ENCODE results near the gene DCDC2C.

Gene DCDC2C

DNA sequence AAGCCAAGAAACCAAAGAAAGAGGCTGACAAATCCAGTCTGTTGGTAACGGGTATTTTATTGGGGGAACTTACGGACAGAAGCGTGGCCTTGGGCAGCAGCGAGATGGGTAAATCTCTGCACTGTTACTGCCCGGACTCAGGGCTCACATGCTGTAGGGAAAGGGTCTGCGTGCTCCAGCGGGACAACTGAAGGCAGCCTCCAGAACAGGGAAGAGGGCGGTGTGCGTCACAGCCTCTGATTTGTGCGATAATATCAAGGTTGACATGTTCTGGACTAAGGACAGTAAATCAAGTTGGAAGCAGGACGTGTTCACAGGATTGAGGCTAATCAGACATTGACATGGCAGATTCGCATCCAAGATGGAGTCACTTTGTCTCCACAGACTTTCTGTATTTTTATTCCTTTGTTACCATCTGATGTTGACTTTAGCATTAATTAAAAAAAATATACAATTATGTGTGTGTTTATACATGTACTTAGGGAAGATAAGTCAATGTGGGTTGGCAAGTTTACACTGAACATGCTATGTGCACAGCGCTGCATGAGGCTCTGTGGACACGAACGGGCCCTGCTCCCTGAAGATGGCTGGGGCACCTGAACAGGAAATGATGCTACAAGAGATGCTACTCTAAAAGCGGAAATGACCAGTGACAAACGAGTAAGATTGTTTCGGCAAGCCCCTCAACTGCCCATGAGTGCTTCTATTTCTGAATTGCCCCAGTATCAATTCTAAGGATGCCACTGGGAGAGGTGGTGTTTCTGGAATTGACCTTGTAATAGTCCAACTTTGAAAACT is 22.6 kb upstream of the DCDC2C start:
- H3K4me3 ChIP-seq (replicated peaks in 1 of 2; ENCODE audit: low read depth in 2 of 2, low read length in 2 of 2) = no peak overlapping the region
- TF ChIP-seq, protein P1, sequence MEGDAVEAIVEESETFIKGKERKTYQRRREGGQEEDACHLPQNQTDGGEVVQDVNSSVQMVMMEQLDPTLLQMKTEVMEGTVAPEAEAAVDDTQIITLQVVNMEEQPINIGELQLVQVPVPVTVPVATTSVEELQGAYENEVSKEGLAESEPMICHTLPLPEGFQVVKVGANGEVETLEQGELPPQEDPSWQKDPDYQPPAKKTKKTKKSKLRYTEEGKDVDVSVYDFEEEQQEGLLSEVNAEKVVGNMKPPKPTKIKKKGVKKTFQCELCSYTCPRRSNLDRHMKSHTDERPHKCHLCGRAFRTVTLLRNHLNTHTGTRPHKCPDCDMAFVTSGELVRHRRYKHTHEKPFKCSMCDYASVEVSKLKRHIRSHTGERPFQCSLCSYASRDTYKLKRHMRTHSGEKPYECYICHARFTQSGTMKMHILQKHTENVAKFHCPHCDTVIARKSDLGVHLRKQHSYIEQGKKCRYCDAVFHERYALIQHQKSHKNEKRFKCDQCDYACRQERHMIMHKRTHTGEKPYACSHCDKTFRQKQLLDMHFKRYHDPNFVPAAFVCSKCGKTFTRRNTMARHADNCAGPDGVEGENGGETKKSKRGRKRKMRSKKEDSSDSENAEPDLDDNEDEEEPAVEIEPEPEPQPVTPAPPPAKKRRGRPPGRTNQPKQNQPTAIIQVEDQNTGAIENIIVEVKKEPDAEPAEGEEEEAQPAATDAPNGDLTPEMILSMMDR (IDR thresholded peaks at IDR 0.05; ENCODE audit: low read depth, low read length) = no peak

DNA sequence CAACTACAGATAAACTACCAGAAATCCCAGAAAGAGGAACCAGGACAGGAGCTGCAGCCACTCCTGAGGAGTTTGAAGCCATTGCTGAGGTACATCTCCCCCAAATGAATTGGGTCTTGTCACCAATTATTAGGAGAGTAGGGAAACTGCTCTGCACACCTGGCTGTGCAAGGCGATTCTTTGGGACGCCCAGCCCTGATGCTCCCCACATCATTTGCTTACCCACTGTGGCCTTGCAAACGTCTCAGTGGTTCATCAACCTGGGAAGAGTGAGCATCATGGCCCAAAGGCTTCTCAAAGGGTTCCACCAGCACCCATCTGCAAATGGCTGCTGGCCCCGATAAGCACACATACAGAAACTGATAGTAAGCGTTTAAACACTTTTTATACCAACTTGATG is 21.8 kb upstream of the DCDC2C start:
- TF ChIP-seq, protein P1 (IDR thresholded peaks at IDR 0.05; ENCODE audit: low read depth, low read length) = no peak
- no peak overlapping the region for H3K4me3 ChIP-seq (replicated peaks in 1 of 2; ENCODE audit: low read depth in 2 of 2, low read length in 2 of 2)
- no peak for DNase-seq (ENCODE audit: low read depth in 2 of 2)

More for the DNA sequence above, 22.6 kb upstream of the DCDC2C start:
- no peak for DNase-seq (ENCODE audit: low read depth in 2 of 2)

DNA sequence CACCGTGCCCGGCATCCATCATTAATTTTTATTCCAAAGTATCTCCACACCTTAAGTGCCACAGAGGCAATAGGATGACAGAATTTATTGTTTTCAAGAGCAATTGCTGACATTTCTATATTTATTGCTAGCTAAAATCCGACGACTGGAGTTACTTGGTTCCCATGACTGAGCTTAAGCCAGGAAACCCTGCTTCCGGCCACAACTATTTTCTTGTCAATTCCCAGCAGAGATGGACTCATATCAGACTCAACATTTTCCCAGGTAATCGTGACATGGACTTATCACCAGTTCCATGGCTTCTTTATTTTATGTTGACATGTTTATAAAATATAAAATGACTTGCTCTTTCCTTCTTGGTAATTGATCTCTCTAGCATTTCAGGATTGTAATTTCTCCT is 20.6 kb upstream of the DCDC2C start:
- TF ChIP-seq, protein P1 (IDR thresholded peaks at IDR 0.05; ENCODE audit: low read depth, low read length) = no peak
- DNase-seq (ENCODE audit: low read depth in 2 of 2) = no peak
- no peak overlapping the region for H3K4me3 ChIP-seq (replicated peaks in 1 of 2; ENCODE audit: low read depth in 2 of 2, low read length in 2 of 2)

DNA sequence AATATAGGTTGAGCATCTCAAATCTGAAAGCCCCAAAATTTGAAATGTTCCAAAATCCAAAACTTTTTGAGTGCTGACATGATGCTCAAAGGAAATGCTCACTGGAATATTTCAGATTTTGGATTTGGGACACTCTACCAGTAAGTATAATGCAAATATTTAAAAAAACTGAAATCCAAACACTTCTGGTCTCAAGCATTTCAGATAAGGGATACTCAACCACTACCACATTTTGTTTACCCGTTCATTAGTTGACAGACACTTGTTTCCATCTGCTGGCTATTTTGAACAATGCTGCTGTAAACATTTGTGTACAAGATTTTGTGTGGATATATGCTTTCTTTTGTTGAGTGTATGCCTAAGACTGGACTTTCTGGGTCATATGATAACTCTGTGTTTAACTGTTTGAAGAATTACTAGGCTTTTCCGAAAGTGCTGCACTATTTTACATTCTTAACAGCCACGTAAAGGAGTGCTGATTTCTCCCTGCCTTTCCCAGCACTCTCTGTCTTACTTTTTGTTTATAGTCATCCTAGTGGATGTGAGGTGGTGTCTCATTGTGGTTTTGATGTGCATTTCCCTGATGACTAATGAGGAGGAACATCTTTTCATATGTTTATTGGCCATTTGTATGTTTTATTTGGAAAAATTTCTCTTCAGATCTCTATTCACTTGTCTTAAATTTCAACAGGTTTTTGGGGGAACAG is 19.5 kb upstream of the DCDC2C start:
- TF ChIP-seq, protein P1 (IDR thresholded peaks at IDR 0.05; ENCODE audit: low read depth, low read length) = no peak
- DNase-seq (ENCODE audit: low read depth in 2 of 2) = peak in 1 of 2 donors; percentile 12

DNA sequence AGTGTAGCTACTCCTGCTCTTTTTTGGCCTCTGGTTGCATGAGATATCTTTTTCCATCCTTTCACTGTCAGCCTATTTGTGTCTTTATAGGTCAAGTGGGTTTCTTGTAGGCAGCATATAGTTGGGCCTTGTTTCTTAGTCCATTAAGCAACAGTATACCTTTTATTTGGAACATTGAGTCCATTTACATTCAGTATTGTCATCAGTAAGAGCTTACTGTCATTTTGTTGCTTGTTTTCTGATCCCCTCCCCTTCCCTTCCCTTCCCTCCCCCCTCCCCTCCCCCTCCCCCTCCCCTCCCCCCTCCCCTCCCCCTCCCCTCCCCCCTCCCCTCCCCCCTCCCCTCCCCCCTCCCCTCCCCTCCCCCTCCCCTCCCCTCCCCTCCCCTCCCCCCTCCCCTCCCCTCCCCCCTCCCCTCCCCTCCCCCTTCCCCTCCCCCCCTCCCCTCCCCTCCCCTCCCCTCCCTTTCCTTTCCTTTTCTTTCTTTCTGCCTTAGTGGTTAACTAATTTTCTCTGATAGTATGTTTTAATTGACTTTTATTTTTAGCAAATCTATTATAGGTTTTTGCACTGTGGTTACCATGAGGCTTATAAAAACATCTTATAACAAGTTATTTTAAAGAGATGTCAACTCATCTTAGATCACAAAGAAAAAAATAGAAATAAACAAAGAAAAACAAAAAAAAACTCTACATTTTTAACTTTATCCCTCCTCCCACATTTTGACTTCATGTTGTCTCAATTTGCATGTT is 13.2 kb upstream of the DCDC2C start:
- H3K4me3 ChIP-seq (replicated peaks in 1 of 2; ENCODE audit: low read depth in 2 of 2, low read length in 2 of 2) = no peak overlapping the region
- no peak for DNase-seq (ENCODE audit: low read depth in 2 of 2)
- TF ChIP-seq, protein P1 (IDR thresholded peaks at IDR 0.05; ENCODE audit: low read depth, low read length) = no peak

More for the DNA sequence above, 19.5 kb upstream of the DCDC2C start:
- H3K4me3 ChIP-seq (replicated peaks in 1 of 2; ENCODE audit: low read depth in 2 of 2, low read length in 2 of 2) = no peak overlapping the region

DNA sequence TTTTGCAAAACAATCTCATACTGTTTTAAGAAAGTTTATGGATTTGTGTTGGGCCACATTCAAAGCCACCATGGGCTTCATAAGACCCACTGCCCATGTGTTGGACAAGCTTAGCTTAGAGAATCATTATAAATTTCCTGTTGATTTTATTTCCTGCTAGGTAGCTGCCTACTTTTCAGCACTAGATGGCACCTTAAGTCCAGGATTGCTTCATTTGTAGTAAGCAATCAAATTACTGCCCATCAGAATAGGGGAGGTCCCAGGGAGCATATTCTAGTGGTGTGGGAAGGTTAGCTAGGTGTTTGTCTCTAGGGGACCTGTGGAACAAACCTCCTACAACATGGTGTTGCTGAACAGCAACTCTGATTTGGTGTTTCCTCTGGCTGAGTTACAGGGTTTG is 11.0 kb upstream of the DCDC2C start:
- peak; percentile 13 to 17 for DNase-seq (ENCODE audit: low read depth in 2 of 2)
- no peak overlapping the region for H3K4me3 ChIP-seq (replicated peaks in 1 of 2; ENCODE audit: low read depth in 2 of 2, low read length in 2 of 2)
- TF ChIP-seq, protein P1 (IDR thresholded peaks at IDR 0.05; ENCODE audit: low read depth, low read length) = peak; percentile 15

Data from cardiac fibroblast (primary cell).